Loucy (cell line): ENCODE results near the gene SLC35B2.

Experiments
- H2AFZ ChIP-seq: fragments of 200-600 bp; sonication (generic); 2 replicates; pipeline ENCODE4 v1.6.0; 2016; ENCODE audit warnings: antibody characterized with exemption, mild to moderate bottlenecking, low read length, moderate library complexity
- H3F3A ChIP-seq: fragments of 200-600 bp; 2 replicates; pipeline ENCODE4 v1.6.0; 2016; ENCODE audit warnings: antibody characterized with exemption, low read depth, mild to moderate bottlenecking
- H3K27me3 ChIP-seq: fragments of 200-600 bp; sonication (generic); 2 replicates; pipeline ENCODE4 v1.6.1; 2014; ENCODE audit warnings: low read length, mild to moderate bottlenecking; ENCODE audit not compliant: insufficient read depth, poor library complexity, severe bottlenecking
- H3K36me3 ChIP-seq: fragments of 200-600 bp; sonication (generic); 2 replicates; pipeline ENCODE4 v1.6.1; 2016; ENCODE audit warnings: low read length; ENCODE audit not compliant: insufficient read depth
- H3K4me1 ChIP-seq: fragments of 200-600 bp; sonication (generic); 2 replicates; pipeline ENCODE4 v1.5.1; 2014; ENCODE audit warnings: low read length, mild to moderate bottlenecking; ENCODE audit not compliant: insufficient read depth, poor library complexity, severe bottlenecking
- H3K4me2 ChIP-seq: fragments of 200-600 bp; sonication (generic); 2 replicates; pipeline ENCODE4 v1.6.0; 2014; ENCODE audit warnings: antibody characterized with exemption, low read length, low read depth, mild to moderate bottlenecking; ENCODE audit not compliant: poor library complexity, severe bottlenecking
- H3K4me3 ChIP-seq: fragments of 200-600 bp; sonication (generic); 2 replicates; pipeline ENCODE4 v1.5.1; 2014; ENCODE audit warnings: low read length, mild to moderate bottlenecking, mixed read lengths; ENCODE audit not compliant: poor library complexity, severe bottlenecking
- H3K79me2 ChIP-seq: fragments of 200-600 bp; sonication (generic); 2 replicates; pipeline ENCODE4 v1.6.1; 2014; ENCODE audit warnings: low read length; ENCODE audit not compliant: insufficient read depth
- H3K9ac ChIP-seq: fragments of 200-600 bp; sonication (generic); 2 replicates; pipeline ENCODE4 v1.6.0; 2014; ENCODE audit warnings: mild to moderate bottlenecking, low read depth, low read length, moderate library complexity; ENCODE audit not compliant: poor library complexity, severe bottlenecking
- H3K9me2 ChIP-seq: fragments of 200-600 bp; sonication (generic); replicated peaks from 2 replicates; pipeline ENCODE4 v1.6.1; 2016; ENCODE audit warnings: low read depth, low read length, mixed read lengths
- H3K9me3 ChIP-seq: fragments of 200-600 bp; sonication (generic); 2 replicates; pipeline ENCODE4 v1.6.1; 2014; ENCODE audit warnings: mild to moderate bottlenecking, antibody characterized with exemption, low read length, low read depth; ENCODE audit not compliant: insufficient read depth
- H4K20me1 ChIP-seq: fragments of 200-600 bp; sonication (generic); 2 replicates; pipeline ENCODE4 v1.6.0; 2014; ENCODE audit warnings: antibody characterized with exemption, low read length, mild to moderate bottlenecking; ENCODE audit not compliant: insufficient read depth, poor library complexity, severe bottlenecking
- EZH2phosphoT487 ChIP-seq: fragments of 200-600 bp; IDR thresholded peaks from 2 replicates; pipeline ENCODE4 v1.6.1; 2018; ENCODE audit warnings: antibody characterized with exemption, mild to moderate bottlenecking, moderate library complexity, borderline replicate concordance
- TF ChIP-seq, protein P1 (sequence below): fragments of 200-600 bp; sonication (generic); conservative IDR thresholded peaks from 2 replicates; pipeline ENCODE4 v1.5.1; 2014; ENCODE audit warnings: mild to moderate bottlenecking, antibody characterized with exemption, low read length

The SLC35B2 gene

DNA sequence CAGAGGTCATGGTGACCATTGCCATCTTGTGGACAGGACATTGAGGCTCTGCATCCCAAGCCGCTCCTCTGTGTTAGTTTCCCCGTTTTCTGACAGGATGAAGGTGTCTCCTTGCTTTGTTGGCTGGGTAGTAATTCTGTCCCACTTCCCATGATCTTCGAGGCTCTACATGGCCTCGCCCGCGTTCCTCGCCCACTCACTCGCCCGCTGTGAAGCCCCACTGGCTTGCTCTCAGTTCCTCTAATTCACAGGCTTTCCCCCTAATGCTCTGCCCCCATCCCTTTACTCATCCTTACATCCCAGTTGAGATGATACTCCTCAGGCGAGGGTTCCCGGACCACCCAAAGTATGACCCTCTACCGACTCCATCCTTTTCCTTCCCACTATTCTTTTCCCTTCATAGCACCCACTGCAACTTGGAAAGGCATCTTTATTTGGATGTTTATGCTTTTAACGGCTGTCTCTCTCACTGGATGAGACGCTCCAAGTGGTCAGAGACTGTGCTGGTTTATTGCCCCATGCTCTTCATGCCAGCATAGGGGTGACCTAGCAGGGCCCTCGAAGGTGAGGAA, 511 bp upstream of the SLC35B2 start:
- Histone ChIP-seq H3K9me2 (no peaks in the 10 kb centered on the region), H4K20me1 (peaks cover 39% of the 10 kb centered on the region), H3K9ac (peak overlapping the region; percentile 70), H3F3A (peaks cover 17% of the 10 kb centered on the region), H3K27me3 (no peaks in the 10 kb centered on the region), H3K36me3 (peaks cover 33% of the 10 kb centered on the region; the same call in 1 of the 2 replicates), H3K4me3 (peak overlapping the region; percentile 77), H3K79me2 (peaks cover 41% of the 10 kb centered on the region), H3K4me2 (peak overlapping the region; percentile 55), H3K9me3 (no peaks in the 10 kb centered on the region), H3K4me1 (peaks cover 35% of the 10 kb centered on the region), H2AFZ (peak overlapping the region; percentile 90; the same call in 1 of the 2 replicates)
- no peak for TF ChIP-seq EZH2phosphoT487
- TF ChIP-seq, protein P1, sequence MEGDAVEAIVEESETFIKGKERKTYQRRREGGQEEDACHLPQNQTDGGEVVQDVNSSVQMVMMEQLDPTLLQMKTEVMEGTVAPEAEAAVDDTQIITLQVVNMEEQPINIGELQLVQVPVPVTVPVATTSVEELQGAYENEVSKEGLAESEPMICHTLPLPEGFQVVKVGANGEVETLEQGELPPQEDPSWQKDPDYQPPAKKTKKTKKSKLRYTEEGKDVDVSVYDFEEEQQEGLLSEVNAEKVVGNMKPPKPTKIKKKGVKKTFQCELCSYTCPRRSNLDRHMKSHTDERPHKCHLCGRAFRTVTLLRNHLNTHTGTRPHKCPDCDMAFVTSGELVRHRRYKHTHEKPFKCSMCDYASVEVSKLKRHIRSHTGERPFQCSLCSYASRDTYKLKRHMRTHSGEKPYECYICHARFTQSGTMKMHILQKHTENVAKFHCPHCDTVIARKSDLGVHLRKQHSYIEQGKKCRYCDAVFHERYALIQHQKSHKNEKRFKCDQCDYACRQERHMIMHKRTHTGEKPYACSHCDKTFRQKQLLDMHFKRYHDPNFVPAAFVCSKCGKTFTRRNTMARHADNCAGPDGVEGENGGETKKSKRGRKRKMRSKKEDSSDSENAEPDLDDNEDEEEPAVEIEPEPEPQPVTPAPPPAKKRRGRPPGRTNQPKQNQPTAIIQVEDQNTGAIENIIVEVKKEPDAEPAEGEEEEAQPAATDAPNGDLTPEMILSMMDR = no peak; the same call in 1 of the 2 replicates

DNA sequence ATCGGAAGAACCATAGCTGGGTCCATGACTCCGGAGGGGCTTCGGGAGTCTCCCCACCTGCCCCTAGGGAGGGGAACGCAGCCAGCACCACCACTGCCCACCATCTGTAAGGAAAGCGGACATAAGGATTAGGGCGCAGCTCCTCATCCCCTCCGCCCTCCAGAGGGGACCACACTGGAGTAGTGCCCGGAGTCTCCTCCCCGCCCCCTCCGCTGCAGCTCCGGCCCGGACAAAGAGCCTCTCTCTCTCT, 628 bp downstream of the SLC35B2 start:
- Histone ChIP-seq H3K4me2 (peak overlapping the region; percentile 94), H3K9me2 (no peaks in the 10 kb centered on the region), H3K27me3 (no peaks in the 10 kb centered on the region), H3K4me1 (peaks cover 24% of the 10 kb centered on the region), H4K20me1 (peaks cover 39% of the 10 kb centered on the region), H2AFZ (peak overlapping the region; percentile 90), H3F3A (peaks cover 19% of the 10 kb centered on the region), H3K4me3 (peak overlapping the region; percentile 77), H3K9ac (peak overlapping the region; percentile 70), H3K79me2 (peaks cover 37% of the 10 kb centered on the region), H3K36me3 (peaks cover 44% of the 10 kb centered on the region; the same call in 1 of the 2 replicates), H3K9me3 (no peaks in the 10 kb centered on the region)
- no peak for TF ChIP-seq EZH2phosphoT487
- TF ChIP-seq, protein P1 = no peak

DNA sequence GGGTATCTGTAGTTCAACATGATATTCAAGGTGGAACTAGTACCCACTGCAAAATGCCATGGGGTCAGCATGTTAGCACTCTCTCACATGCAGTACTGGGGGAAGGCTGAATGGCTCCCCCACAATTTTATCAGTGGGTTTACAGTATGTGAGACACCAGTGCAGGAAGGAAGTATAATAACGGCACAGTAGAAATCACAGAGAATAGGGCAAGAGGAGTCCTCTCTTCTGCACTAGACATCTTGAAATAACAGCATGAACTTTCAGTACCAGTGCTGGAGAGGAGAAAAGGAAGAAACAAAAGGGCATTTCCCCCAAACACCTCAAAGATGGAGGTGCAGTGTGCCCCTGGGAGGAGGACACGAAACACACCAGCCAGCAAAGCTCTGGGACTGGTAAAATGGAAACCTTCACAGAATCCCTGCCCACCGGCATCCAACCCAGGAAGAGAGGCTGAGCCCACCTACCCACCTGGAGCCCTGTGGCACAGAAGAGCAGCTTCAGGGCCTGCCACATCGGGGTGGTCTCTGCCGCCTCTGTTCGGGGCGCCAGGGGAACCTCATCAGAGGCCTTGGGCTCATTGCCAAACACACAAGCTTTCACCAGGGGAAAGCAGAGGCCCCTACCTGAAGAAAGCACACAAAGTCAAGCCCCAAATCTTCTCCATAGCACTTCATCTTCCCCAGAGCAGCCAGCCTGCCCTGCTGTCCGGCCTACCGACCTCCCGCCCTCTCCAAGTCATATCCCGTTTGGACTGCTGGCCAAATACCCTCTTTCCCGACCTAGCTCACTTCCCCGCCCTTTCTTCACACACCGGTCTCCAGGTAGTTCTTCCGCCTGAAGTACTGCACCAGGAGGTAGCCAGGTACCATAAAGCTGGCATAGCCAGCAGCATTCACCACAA, 1.2 kb downstream of the SLC35B2 start:
- H3F3A ChIP-seq = peaks cover 22% of the 10 kb centered on the region
- peak overlapping the region; percentile 77 for H3K4me3 ChIP-seq
- peaks cover 44% of the 10 kb centered on the region for H4K20me1 ChIP-seq
- peaks cover 41% of the 10 kb centered on the region for H3K79me2 ChIP-seq
- H3K4me2 ChIP-seq = peak overlapping the region; percentile 94
- TF ChIP-seq, protein P1 = no peak
- no peak for TF ChIP-seq EZH2phosphoT487
- H3K36me3 ChIP-seq = peaks cover 50% of the 10 kb centered on the region
- 0 out of 2 replicates have a peak overlapping the region, but pooled peaks have one; percentile 90 for H2AFZ ChIP-seq
- H3K27me3 ChIP-seq = no peaks in the 10 kb centered on the region
- H3K9ac ChIP-seq = peak overlapping the region; percentile 70
- H3K9me2 ChIP-seq = no peaks in the 10 kb centered on the region
- peaks cover 21% of the 10 kb centered on the region for H3K4me1 ChIP-seq
- no peaks in the 10 kb centered on the region for H3K9me3 ChIP-seq
